Caco-2 (cell line): ENCODE data around the gene RORC. TPM values are rescaled to one million over a fixed set of nuclear protein-coding genes. Genes with fewer than 3 reads are reported as not detected.

Source experiments
- BruUV-seq: library from RNA; stranded (reverse); fragments of 400-500 nt; replicated peaks from 2 replicates; lab custom pipeline; 2021; lab: Mats Ljungman, UMichigan
- CTCF ChIA-PET: fragments of 300-600 bp; sonication (Branson Sonifier 250); formaldehyde crosslinking; loops from one replicate; lab custom pipeline; 2022; ENCODE audit warnings: antibody characterized with exemption; lab: Charles Lee
- POLR2A ChIA-PET: fragments of 300-600 bp; sonication (Branson Sonifier 250); formaldehyde crosslinking; loops from one replicate; lab custom pipeline; 2022; ENCODE audit warnings: antibody characterized with exemption; lab: Charles Lee
- DNase-seq, 2 experiments: peaks; one replicate each; pipeline versions ENCODE4 v3.0.0 to v3.0.0-alpha.2; 2020 to 2022
- H3K27me3 ChIP-seq: replicated peaks from 2 replicates; pipeline ENCODE4 v1.6.0; 2011; ENCODE audit warnings: low read length; ENCODE audit not compliant: control insufficient read depth, insufficient read depth
- H3K36me3 ChIP-seq: 2 replicates; pipeline ENCODE4 v1.5.1; 2011; ENCODE audit warnings: low read length; ENCODE audit not compliant: control insufficient read depth, insufficient read depth
- H3K4me1 ChIP-seq: fragments of 250-450 bp; sonication (Bioruptor Pico); 2 replicates; pipeline ENCODE4 v1.5.1; 2020; ENCODE audit warnings: mild to moderate bottlenecking
- H3K4me3 ChIP-seq: 2 replicates; pipeline ENCODE4 v1.5.1; 2011; ENCODE audit warnings: low read depth, mild to moderate bottlenecking, control low read depth, low read length
- H3K9me3 ChIP-seq: fragments of 250-450 bp; sonication (Bioruptor Pico); 2 replicates; pipeline ENCODE4 v1.5.1; 2020; ENCODE audit warnings: mild to moderate bottlenecking, moderate library complexity
- H3K27ac Mint-ChIP-seq: one replicate; pipeline ENCODE4 v1.8.0; 2022; ENCODE audit warnings: mixed read lengths; ENCODE audit not compliant: unreplicated experiment
- H3K27me3 Mint-ChIP-seq: one replicate; pipeline ENCODE4 v1.8.0; 2022; ENCODE audit warnings: mixed read lengths; ENCODE audit not compliant: insufficient read depth, unreplicated experiment
- H3K36me3 Mint-ChIP-seq: one replicate; pipeline ENCODE4 v1.8.0; 2022; ENCODE audit warnings: mild to moderate bottlenecking, mixed read lengths; ENCODE audit not compliant: insufficient read depth, unreplicated experiment
- H3K4me1 Mint-ChIP-seq: one replicate; pipeline ENCODE4 v1.8.0; 2022; ENCODE audit warnings: low read depth, mixed read lengths; ENCODE audit not compliant: unreplicated experiment
- H3K4me3 Mint-ChIP-seq: one replicate; pipeline ENCODE4 v1.8.0; 2022; ENCODE audit warnings: mild to moderate bottlenecking, moderate library complexity, mixed read lengths; ENCODE audit not compliant: unreplicated experiment
- H3K9me3 Mint-ChIP-seq: one replicate; pipeline ENCODE4 v1.8.0; 2022; ENCODE audit warnings: mixed read lengths; ENCODE audit not compliant: unreplicated experiment
- CTCF ChIP-seq, 2 experiments: fragments of 200-600 bp in 1 of 2; IDR thresholded peaks; 1 replicate in 1 of 2; 2 replicates in 1 of 2; pipeline versions ENCODE4 v1.5.1 to v1.8.0; 2011 to 2022; ENCODE audit warnings: antibody characterized with exemption in 1 of 2, control low read depth in 1 of 2, inconsistent platforms in 1 of 2, low read depth in 1 of 2, low read length in 1 of 2, mild to moderate bottlenecking in 1 of 2, moderate library complexity in 1 of 2; ENCODE audit not compliant: insufficient read depth in 1 of 2, severe bottlenecking in 1 of 2, unreplicated experiment in 1 of 2
- intact Hi-C: fragments of 100-400 bp; cut with micrococcal nuclease; formaldehyde crosslinking; loops from one replicate; pipeline ENCODE4 v1.10.0; 2022; ENCODE audit not compliant: unreplicated experiment
- total RNA-seq: library from RNA; stranded (reverse); gene quantifications from 2 replicates; pipeline ENCODE4 v1.2.3, GENCODE V29; 2022

The RORC gene
- total RNA-seq, 1 experiment from 2014 or later: not detected

- CTCF ChIA-PET: interaction anchor here (0.5 kb wide), 1 partner anchor 193 kb away, joined by 7 read pairs; no protein-coding TSS in a partner anchor
- POLR2A ChIA-PET: no interaction called here
- Mint-ChIP-seq H3K9me3 (peaks cover 10% of the 10 kb centered on the region), H3K4me1 (no peaks in the 10 kb centered on the region), H3K36me3 (no peaks in the 10 kb centered on the region), H3K27ac (no peak overlapping the region), H3K27me3 (peaks cover 2% of the 10 kb centered on the region), H3K4me3 (no peak overlapping the region)
- DNase-seq: no peak
- H3K27me3 ChIP-seq: no peaks in the 10 kb centered on the region
- H3K4me3 ChIP-seq: no peak overlapping the region
- BruUV-seq: no TSS peak
- H3K36me3 ChIP-seq: no peaks in the 10 kb centered on the region
- intact Hi-C loops: no loop called here
- TF ChIP-seq CTCF (IDR thresholded peaks at IDR 0.05; ENCODE audit: insufficient read depth in 1 of 2, low read depth in 1 of 2, low read length in 1 of 2, severe bottlenecking in 1 of 2, unreplicated experiment in 1 of 2): no peak
- H3K4me1 ChIP-seq: no peaks in the 10 kb centered on the region
- H3K9me3 ChIP-seq: no peaks in the 10 kb centered on the region; the same call in 1 of the 2 replicates
These were observed 39.9 kb upstream of the RORC start for GRCh38 chr1:151871284-151872030.

GRCh38 chr1:151868486-151868885, 36.9 kb upstream of the RORC start:
- ChIA-PET POLR2A (no interaction called here), CTCF (no interaction called here)
- Histone ChIP-seq H3K4me1 (no peaks in the 10 kb centered on the region), H3K27me3 (no peaks in the 10 kb centered on the region), H3K9me3 (no peaks in the 10 kb centered on the region; the same call in 1 of the 2 replicates), H3K4me3 (no peak overlapping the region), H3K36me3 (no peaks in the 10 kb centered on the region)
- intact Hi-C loops: no loop called here
- peaks cover 2% of the 10 kb centered on the region for H3K27me3 Mint-ChIP-seq
- no peaks in the 10 kb centered on the region for H3K36me3 Mint-ChIP-seq
- no TSS peak for BruUV-seq
- DNase-seq: no peak
- H3K4me1 Mint-ChIP-seq: no peaks in the 10 kb centered on the region
- H3K9me3 Mint-ChIP-seq: peaks cover 10% of the 10 kb centered on the region
- no peak overlapping the region for H3K27ac Mint-ChIP-seq
- no peak overlapping the region for H3K4me3 Mint-ChIP-seq
- TF ChIP-seq CTCF (IDR thresholded peaks at IDR 0.05; ENCODE audit: insufficient read depth in 1 of 2, low read depth in 1 of 2, low read length in 1 of 2, severe bottlenecking in 1 of 2, unreplicated experiment in 1 of 2): no peak

GRCh38 chr1:151867765-151868411, 36.3 kb upstream of the RORC start:
- peaks cover 2% of the 10 kb centered on the region for H3K27me3 Mint-ChIP-seq
- POLR2A ChIA-PET: no interaction called here
- no peak for TF ChIP-seq CTCF (IDR thresholded peaks at IDR 0.05; ENCODE audit: insufficient read depth in 1 of 2, low read depth in 1 of 2, low read length in 1 of 2, severe bottlenecking in 1 of 2, unreplicated experiment in 1 of 2)
- no peaks in the 10 kb centered on the region for H3K36me3 Mint-ChIP-seq
- no peaks in the 10 kb centered on the region for H3K4me1 Mint-ChIP-seq
- no peaks in the 10 kb centered on the region for H3K4me1 ChIP-seq
- no peaks in the 10 kb centered on the region for H3K36me3 ChIP-seq
- DNase-seq: no peak
- no peaks in the 10 kb centered on the region; the same call in 1 of the 2 replicates for H3K9me3 ChIP-seq
- no peak overlapping the region for H3K4me3 Mint-ChIP-seq
- no peak overlapping the region for H3K4me3 ChIP-seq
- no TSS peak for BruUV-seq
- H3K27ac Mint-ChIP-seq: no peak overlapping the region
- H3K27me3 ChIP-seq: no peaks in the 10 kb centered on the region
- intact Hi-C loops: no loop called here
- peaks cover 10% of the 10 kb centered on the region for H3K9me3 Mint-ChIP-seq
- CTCF ChIA-PET: no interaction called here
